ENCODE results near the gene ROBO2.

DNA sequence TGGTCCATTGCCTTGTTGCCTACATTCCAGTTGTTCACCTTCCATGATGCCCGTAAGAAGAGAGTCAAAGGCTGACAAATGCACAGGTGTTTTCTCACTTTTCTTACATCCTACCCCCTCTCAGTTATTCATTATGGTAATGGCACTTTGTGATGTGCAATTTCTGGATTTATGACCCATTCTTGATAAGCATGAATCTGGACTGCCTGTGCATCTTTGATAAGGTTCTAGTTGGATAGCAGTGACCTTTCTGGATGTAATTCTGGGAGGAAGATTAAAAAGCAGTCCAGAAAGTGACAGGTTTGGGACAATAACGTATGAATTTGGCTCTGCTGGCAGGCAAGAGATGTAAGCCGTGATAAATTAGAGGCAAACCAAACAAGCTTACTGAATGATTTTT is 101.5 kb downstream of the ROBO2 start:
- TF ChIP-seq, protein P1, sequence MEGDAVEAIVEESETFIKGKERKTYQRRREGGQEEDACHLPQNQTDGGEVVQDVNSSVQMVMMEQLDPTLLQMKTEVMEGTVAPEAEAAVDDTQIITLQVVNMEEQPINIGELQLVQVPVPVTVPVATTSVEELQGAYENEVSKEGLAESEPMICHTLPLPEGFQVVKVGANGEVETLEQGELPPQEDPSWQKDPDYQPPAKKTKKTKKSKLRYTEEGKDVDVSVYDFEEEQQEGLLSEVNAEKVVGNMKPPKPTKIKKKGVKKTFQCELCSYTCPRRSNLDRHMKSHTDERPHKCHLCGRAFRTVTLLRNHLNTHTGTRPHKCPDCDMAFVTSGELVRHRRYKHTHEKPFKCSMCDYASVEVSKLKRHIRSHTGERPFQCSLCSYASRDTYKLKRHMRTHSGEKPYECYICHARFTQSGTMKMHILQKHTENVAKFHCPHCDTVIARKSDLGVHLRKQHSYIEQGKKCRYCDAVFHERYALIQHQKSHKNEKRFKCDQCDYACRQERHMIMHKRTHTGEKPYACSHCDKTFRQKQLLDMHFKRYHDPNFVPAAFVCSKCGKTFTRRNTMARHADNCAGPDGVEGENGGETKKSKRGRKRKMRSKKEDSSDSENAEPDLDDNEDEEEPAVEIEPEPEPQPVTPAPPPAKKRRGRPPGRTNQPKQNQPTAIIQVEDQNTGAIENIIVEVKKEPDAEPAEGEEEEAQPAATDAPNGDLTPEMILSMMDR (IDR thresholded peaks at IDR 0.05 in 8 of 11, conservative IDR thresholded peaks at IDR 0.05 in 3 of 11): no peak
- no peak for TF ChIP-seq POLR2A (IDR thresholded peaks at IDR 0.05)
- TF ChIP-seq POLR2AphosphoS5 (IDR thresholded peaks at IDR 0.05): no peak
